Adrenal gland (tissue), 5 donors: ENCODE data around the gene SF3B4.

ENCODE experiments used
- POLR2A ChIP-seq, 2 donors: fragments of 450-650 bp; IDR thresholded peaks; one replicate each; pipeline ENCODE4 v1.6.1; 2017; ENCODE audit warnings: antibody characterized with exemption in 2 of 2, mild to moderate bottlenecking in 2 of 2, moderate library complexity in 1 of 2
- TF ChIP-seq, protein P1 (sequence below), 6 experiments: fragments of 450-650 bp in 4 of 6; fragments of 200-600 bp in 2 of 6; sonication (generic) in 1 of 6; IDR thresholded peaks; 1 replicate in 5 of 6; 2 replicates in 1 of 6; pipeline versions ENCODE4 v1.5.1 to v1.8.0; 2016 to 2021; ENCODE audit warnings: antibody characterized with exemption in 6 of 6, mild to moderate bottlenecking in 2 of 6, moderate library complexity in 1 of 6
- donor health status: DM: no; HTN: no; CAD: no.

DNA sequence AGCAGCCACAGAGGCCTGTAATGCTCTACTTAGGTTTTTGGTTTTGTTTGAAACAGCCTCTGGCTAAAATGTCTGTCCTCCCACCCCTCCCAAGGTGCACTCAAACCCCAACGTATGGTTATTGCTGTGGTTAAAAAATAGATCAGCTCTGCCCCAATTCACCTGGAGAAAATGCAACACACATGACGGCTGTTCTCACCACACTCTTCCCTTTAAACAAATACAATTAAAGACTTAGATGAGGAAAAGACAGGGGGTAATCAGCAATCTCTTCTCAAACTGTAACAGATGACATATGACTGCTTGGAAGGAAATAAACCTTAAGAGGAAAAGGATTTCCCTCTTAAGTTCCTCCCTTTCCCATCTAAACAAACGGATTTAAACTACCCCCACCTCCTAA, 15.3 kb upstream of the SF3B4 start:
- TF ChIP-seq, protein P1, sequence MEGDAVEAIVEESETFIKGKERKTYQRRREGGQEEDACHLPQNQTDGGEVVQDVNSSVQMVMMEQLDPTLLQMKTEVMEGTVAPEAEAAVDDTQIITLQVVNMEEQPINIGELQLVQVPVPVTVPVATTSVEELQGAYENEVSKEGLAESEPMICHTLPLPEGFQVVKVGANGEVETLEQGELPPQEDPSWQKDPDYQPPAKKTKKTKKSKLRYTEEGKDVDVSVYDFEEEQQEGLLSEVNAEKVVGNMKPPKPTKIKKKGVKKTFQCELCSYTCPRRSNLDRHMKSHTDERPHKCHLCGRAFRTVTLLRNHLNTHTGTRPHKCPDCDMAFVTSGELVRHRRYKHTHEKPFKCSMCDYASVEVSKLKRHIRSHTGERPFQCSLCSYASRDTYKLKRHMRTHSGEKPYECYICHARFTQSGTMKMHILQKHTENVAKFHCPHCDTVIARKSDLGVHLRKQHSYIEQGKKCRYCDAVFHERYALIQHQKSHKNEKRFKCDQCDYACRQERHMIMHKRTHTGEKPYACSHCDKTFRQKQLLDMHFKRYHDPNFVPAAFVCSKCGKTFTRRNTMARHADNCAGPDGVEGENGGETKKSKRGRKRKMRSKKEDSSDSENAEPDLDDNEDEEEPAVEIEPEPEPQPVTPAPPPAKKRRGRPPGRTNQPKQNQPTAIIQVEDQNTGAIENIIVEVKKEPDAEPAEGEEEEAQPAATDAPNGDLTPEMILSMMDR (IDR thresholded peaks at IDR 0.05): no peak
- TF ChIP-seq POLR2A (IDR thresholded peaks at IDR 0.05): no peak
